GF-D8 (cell line): ENCODE results near the gene ENPP6.
"Not testable (repeated sequence)": the region's sequence is repeated elsewhere in the genome, so short reads cannot be mapped to it uniquely, and the experiment has no call there.

Source experiments
- DNase-seq: peaks from one replicate; lab custom pipeline; 2025; lab: John Stamatoyannopoulos, UW

Gene ENPP6

DNA sequence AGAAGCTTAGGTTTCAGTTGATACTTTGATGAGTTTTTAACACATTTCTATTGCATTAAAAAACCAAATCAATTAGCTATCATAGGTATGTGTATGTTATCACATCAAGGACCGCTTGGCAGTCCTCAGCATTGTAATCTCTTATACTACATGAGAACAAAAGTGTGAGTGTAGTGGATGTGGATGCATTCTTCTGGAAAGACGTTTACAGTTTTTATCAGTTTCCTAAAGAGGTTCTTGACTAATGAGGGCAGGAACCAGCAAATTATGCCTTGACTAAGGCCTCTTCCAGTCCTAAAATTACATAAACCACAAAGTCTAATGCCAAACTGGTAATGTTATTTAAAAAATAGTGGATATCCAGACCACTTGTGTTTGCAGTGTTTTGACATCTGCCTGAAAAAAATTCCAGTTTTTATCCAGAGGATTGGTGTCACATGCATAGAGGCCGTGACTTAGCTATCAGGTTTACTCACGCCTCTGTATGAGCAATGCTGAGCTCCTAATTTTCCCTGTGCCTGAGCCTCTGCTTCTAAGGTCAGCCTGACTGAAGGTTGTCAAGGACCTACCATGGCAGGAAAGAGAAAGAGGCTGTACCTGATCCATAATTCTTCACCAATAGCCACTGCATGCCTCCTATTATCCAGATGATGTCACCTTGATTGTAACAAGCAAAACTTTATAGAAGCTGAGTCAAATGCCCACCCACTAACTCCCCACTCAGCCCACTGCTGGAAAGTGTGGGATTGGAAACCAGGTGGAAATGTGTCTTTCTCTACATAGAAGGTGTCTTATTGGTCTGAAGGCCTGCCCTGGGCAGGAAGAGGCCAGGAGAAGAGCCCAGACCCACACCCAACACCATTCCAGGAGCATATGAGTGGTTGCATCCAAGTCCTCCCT, 68.7 kb downstream of the ENPP6 start:
- no peak for DNase-seq

DNA sequence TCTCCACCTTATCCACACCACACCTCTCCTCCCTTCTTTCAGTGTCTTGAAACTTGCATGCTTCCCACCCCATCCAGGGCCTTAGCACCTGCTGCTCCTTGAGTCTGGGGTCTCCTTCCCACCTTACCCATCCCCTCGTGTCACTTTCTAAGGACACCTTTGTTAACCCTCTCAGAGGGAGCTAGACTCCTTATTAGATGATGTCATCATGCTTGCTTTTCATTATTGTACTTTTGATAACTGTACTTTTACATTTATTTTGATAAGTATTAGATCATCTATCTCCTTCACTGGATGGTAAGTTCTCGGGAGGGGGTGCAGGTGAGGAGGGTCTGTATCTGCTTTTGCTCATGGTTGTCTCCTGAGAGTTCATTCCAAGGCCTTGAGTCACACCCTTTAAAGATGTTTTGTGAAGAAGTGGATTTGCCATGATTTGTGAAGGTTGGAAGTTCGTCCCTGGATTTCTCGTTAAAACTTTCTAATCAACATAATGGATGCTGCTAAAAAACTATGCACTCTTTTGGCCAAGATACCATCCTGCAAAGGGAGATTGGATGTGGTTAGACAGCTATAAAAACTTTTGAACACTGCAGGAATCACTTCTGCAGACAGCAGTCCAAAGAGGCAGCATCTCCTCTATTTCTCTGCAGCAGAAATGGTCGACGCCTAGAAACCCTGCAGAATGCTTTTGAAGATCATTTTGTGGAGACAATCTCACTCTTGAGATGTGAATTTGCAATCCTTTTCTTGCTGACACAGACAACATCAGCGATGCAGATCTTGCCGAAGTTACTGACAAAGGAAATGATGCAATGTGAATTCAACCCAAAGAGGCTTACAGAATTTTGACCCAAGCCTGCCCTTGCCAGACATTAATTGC, 69.6 kb downstream of the ENPP6 start:
- no peak for DNase-seq

DNA sequence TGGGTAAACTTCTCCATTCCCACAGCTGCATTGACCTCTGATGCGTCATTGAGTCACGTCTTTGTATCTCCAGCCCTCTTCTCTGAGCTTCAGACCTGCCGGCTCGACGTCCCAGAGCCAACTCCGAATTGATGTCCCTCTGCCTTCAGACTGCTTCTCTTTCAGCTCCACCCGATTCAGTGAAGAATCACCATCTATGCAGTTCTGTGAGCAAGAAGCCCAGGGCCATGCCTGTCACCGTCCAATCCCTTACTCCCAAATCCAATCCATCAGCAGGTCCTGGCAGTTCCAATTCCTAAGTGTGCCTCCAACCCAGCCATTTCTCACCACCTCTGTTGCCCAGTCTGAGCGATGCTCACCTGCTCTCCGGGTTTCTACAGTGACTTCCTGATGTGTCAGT, 70.7 kb downstream of the ENPP6 start:
- no peak for DNase-seq

DNA sequence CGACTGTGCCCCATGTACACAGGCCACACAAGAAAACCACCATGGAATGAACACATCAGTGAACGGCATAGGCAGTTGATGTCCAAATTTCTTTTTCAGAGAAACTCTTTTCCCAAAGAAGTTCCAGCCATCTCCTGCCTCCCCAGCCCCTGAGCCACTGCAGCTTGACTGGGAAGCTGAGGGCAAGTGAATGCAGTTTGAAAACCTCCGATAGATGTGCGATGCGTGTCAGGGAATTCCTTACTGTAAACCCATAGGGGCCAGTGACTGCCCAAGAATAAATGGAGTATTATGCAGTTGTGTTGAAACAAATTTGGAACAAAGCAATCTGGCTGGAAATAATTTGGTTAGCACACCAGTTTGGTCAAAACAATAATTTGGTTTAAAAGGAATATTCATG, 72.1 kb downstream of the ENPP6 start:
- DNase-seq: no peak

DNA sequence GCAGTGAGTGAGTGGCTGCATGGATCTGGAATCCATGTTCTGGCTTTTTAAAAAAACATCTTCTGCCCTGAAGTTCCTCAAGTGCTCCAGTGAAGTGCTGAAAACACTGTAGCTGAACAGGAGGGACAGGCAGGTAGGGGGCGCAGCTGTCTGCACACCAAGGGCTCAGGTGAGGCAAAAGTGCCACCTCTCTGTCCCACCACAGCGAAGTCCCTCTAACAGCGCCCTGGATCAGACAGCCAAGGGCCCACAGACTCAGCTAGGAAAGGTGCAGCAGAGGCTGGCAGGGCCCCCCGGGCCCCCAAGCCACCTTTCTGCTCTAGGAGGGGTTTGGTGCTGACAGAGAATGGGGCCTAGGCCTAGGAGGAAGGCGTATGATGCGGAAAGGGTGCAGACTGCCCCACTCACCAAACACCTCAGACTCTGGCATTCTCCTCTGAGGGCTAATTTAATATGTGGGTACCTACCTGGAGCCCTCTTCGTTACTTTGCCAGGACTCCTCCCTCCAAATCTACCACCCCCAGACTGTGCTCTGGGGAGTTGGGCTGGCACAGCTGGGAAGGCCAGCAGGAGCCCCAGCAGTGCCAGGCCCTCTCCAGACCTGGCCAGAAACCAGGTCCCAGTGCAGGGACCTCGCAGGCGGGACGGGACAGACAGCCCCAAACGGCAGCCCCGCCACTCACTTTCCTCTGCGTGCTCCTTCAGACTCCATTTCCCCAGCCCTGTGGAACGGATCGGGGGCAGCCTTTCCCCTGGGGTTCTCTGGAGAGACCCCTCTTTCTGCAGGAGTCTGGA, 73.7 kb downstream of the ENPP6 start:
- no peak for DNase-seq

DNA sequence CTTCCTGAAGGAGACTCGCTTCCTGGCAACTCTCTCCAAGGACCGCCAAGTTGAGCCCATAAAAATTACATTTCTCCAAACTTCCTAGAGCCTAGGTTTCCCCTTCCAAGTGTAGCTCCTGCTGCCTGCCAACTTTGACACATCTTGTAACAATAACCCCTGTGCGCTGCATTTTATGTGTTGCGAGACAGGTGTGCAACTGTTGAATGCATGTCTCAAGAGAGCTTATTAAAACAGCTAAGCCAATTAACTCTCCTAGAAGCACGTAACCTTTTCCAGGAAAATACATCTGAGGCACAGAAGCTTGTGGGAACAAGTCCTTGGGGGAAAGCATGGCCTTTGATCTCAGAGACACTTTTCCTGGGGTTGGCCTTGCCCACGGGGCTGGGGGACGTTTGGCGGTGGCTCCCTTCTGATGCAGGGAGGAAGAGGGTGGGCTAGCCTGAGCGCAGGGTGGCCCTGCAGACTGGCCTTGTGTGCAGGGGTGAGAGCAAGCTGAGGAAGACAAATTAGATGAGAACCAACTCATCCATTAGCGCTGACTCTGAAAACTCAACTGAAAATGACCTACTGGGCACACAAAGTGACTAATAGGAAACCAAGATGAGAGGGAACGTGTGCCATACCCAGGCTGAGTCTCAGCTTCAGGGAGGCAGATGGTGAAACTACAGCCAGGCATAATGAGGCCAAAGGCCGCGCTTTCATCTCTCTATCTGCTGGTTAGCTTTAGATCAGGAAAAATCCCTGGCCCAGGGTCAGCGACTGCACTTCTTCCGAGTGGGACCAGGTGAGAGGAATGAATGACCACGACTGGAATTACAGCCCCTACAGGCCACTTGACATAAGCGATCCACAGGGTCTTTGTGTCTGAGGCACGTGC, 75.3 kb downstream of the ENPP6 start:
- no peak for DNase-seq

DNA sequence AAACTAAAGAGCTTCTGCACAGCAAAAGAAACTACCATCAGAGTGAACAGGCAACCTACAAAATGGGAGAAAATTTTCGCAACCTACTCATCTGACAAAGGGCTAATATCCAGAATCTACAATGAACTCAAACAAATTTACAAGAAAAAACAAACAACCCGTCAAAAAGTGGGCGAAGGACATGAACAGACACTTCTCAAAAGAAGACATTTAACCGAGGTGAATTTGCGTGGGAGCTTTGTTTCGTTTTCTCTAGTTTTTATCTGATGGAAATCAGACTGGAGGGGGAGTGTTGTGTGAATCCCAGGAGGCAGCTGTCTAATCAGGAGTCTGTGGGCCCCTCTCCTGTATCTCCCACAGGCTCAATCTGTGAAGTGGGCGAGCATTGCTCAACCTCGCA, 76.8 kb downstream of the ENPP6 start:
- DNase-seq: not testable (repeated sequence)

DNA sequence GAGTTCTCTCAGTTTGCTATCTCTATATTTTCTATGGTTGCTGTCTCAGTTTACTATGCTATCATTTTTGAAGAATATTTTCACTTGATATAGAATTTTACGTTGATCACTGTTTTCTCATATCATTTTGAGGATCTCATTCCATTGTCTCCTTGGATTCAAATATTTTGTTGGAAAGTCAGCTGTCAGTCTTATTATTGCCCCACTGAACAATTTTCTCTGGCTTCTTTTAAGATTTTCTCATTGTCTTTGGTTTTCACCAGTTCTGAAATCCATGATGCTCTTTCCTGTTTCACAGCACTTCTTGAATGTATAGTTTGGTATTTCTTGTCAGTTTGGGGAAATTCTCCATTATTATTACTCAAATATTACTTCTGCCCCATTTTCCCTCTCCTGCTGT, 81.1 kb downstream of the ENPP6 start:
- no peak for DNase-seq

DNA sequence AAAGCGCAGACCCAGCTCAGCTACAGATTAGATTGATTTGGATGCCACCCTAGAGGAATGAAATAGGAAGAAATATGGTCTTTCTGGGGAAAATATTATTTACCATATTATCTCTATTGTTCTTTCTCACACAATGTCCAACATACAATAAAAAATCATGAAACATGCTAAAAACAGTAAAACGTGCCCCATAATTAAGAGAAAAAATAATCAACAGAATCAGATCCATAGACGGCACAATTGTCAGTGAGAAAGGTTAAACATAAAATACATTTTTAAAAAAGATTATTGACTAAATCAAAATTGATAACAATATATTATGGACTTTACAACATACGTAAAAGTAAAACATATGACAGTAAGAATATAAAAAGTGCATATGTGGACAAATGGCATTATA, 90.9 kb downstream of the ENPP6 start:
- DNase-seq: no peak

DNA sequence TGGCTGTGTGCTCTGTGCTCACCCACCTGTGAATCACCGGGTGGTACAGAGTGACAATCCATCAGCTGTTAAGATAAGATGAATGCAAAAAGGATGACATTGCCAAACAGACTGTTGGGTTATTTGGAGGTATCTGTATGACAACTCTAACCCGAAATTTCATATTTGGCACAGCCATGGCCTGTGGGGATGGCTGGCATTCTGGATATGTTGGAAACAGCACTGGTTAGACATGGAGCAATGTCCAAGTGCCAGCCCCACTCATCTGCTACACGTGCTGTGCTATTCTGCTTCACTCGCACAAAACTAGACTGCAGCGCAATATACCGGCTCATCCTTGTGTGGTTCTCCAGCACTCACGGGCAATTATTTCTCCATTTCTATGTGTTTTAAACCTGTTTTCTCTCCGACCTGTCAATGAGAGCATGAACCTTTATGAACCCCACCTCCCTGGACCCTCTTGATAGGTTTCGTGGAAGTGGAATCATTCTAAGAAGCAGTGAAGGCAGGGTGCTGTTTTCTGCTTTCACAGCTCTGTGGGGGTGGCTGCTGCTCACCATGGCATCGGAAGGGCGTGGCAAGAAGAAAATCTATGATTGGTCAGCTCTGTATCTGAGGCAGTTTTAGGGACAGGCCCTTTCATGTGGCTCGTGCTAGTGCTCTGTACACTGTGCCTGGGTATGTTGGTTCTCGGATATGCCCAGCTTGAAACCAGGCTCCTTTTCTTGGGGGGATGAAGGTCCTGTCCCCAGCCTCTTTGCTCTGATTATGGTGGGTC, 94.9 kb downstream of the ENPP6 start:
- DNase-seq: no peak

DNA sequence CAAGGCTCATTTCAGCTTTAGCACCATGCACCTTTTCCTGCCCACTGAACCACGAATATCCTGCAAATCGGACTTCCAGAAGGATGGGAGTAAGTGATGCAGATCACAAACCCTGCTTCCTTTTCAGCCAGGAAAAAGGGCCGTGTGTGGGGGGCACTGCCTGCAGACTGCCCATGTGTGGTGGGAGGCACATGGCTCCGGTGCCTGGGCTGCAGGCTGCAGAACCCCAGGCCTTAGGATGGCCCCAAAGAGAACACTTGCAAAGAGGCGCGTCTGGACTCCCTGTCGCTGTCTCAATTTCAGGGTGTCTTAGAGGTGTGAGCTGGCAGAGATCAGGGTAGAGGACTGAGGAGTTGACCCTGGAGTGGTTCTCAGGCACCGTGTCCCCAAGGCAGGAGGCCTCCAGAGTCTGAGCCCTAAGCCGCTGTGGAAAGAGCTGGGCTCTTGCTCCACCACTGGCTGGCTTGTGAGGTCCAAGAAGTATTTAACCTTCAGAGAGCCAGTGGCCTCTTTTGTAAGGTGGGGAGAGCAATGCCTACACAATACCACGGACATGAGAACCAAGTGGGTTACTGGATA, 97.0 kb downstream of the ENPP6 start:
- DNase-seq: no peak

DNA sequence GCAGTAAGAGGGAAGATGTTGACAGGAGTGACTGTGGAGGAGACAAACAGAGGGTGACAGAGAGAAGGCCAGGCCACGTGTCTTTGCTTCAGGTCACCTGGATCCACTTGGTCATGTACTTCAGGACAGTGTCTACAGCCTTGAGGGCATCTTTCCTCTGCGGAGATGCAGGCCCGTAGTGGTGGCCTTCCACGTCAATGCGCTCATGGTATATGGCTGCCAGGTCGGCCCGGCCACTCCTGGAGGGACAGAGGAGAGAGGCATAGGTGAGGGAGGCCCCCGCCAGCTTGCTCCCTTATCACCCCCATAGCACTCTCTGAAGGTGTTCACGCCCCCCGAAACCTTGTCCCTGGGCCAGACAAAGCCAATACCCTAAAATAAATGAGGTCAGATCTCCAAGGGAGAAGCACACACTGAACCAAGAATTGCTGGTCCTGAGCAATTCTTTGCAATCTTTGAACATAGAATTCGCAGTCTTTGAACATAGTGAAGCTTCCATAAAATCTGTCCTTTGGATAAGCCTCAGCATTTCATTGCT, 99.9 kb downstream of the ENPP6 start:
- DNase-seq: no peak

DNA sequence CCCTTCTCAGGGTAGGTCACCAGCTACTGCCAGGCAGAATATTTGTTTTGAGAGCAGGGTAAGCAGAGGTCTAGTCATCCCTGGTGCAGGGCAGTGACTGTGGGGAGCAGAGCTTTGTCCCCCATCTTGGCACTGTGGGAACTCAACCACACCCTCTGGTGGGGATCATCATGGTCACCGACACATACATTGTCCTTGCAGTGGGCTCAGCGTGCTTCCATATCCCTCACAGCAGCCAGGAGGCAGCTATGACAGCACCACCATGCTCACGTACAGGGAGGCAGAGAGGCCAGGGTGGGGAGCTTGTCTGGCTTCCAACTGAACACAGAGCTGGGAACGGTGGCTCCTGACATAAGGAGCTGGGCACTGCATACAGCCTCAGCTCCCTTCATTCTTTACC, 102.3 kb downstream of the ENPP6 start:
- no peak for DNase-seq

DNA sequence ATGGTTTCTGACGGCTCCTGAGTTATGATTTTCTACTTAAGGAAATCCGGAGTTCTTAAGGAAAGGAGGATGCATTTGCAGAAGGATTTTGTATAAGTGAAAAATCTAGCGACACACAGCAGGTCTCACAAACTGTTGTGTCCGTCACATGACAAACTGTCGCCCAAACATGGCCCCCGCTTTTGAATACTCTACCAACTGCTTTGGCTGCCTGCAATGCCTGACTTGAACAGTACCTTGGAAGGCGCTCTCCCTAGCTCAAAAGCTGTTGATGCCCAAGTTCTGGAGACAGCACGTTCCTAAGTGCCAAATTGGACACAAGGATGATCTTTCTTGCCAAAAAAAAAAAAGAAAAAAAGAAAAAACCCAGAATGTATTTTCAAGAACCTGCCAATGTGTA, 103.2 kb downstream of the ENPP6 start:
- no peak for DNase-seq

DNA sequence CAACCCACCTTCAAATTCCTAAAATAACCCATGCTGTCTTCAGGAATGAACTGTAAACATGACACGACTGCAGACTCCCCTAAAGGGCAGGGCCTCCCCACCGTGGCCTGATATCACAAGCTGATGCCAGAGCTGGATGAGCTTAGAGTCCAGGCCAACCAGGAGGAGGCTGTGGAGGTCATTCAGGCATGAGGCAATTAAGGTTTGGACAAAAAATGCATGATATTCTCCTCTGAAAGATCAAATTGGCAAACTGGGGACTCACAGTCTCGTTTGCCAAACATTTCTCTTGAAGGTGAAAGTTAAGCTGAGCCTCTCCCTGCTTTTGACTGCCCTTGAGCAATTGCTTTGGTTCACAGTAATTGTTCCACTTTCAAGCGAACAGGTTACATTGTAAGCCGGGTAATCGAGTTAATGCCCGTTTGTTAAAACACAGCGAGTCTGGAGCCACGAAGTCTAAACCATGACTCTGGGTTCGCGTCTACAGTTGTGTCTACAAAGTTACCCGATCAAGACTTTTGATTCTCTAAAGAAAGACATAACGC, 105.6 kb downstream of the ENPP6 start:
- DNase-seq: no peak

DNA sequence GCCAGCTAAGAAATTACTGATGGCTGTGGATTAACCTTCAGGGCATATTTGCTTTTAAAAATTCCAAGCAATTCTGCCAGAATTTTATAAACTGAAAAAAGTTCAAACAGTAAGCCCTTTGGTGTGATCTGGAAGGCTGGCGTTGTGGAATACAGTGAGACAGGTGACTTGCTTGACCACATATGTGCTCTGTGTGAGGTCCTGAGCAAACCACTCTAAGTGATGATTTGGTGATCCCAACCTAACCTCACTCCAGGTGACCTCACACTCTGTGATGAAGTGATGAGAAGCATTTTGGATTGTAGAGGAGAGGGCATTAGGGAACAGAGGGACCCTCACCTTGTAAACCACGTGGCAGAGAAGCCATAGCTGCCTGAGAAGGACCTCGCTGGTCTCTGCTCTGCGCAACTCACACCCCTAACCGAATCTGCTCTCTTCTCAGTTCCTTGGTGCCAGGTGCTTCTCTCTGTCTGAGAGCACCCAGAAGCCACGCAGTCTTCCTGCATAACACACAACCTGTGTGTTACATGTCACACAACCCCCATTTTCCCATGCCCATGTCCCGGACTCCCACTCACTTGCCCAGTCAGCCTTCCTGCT, 106.3 kb downstream of the ENPP6 start:
- no peak for DNase-seq

DNA sequence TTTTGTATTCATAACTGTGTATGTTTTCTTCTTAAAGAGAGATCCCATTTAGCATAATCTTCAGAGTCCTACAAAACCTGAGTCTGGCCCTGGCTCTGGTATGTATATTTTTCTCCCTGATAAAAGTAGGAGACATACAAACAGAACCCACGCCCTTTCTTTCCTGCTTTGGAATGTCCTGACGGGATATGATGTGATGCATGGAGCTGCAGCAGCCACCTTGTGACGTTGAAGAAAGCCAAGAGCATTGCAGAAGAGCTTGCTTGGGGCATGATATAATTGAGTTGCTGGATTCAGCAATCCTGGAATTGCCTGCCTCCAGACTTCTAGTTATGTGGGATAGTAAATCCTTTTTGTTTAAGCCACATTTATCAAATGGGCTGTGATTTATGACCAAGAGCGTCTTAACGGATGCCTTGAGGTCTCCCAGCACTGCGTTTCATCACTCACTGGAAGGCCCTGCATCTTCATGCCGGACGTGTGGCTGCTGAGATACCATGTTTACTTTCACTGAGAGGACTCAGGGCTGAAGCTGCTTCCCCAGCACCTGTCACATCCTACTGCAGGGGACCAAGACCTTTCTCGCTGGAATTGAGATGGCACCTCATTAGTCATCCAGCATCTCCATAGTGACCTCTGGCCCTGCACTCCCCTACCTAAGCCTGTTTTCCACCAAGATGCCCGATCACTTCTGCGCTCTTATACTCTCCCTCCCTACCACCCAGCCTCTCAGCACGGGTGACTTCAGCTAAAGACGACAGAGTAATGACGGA, 107.0 kb downstream of the ENPP6 start:
- DNase-seq: no peak

DNA sequence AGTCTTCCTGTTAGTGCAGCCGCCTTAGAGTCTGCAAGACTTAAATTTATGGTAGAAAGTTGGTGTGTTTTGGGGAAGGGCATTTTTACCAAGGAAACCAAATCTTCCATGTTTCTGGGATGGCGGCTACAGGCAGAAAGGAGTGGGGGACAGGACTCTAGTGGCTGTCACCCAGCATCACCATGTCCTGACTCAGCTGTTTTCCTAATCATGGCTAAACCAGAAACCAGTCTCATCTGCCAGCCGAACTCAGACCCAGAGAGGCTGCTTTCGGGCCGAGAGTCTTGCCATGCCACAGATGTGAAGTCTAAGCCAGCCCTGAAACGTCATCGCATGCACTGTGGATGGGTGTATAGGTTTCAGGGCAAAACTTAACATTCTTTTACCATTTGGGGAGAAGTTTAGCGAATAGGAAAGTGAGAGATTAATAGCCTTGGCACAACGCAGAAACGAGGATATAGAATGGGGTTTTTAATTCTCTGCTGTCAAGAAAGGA, 109.6 kb downstream of the ENPP6 start:
- DNase-seq: no peak
